AG04450 (cell line): Measurements from ENCODE around the gene SCYGR1. TPM values are rescaled to one million over a fixed set of nuclear protein-coding genes. Genes with fewer than 3 reads are reported as not detected.

Source experiments
- CTCF ChIA-PET: fragments of 300-600, 350-600 bp; formaldehyde crosslinking; extraction: SDS; loops from one replicate; lab custom pipeline; 2022; ENCODE audit warnings: antibody characterized with exemption, inconsistent platforms; lab: Charles Lee
- POLR2A ChIA-PET: fragments of 350-600 bp; formaldehyde crosslinking; extraction: SDS; loops from one replicate; lab custom pipeline; 2021; ENCODE audit warnings: antibody characterized with exemption, inconsistent platforms; lab: Yijun Ruan, JAX
- DNase-seq: peaks from one replicate; pipeline ENCODE4 v3.0.0-alpha.2; 2011; ENCODE audit warnings: low read depth, low spot score
- H3K27ac ChIP-seq: one replicate; pipeline ENCODE4 v1.5.1; 2012; ENCODE audit warnings: low read depth, low read length, control low read depth
- H3K27me3 ChIP-seq: one replicate; pipeline ENCODE4 v1.6.0; 2012; ENCODE audit warnings: low read length; ENCODE audit not compliant: control insufficient read depth, insufficient read depth
- H3K4me3 ChIP-seq: 2 replicates; pipeline ENCODE4 v1.5.1; 2011; ENCODE audit warnings: mild to moderate bottlenecking, low read depth, low read length, control low read depth
- H3K9me3 ChIP-seq: 2 replicates; pipeline ENCODE4 v1.5.1; 2012; ENCODE audit warnings: low read length; ENCODE audit not compliant: control insufficient read depth, insufficient read depth
- CTCF ChIP-seq: IDR thresholded peaks from 2 replicates; pipeline ENCODE4 v1.5.1; 2011; ENCODE audit warnings: low read depth, low read length, control low read depth, inconsistent platforms
- polyA plus RNA-seq: library from polyadenylated mRNA; depleted of rRNA; stranded (reverse); fragments of >200 nt; gene quantifications from 2 replicates; pipeline ENCODE4 v1.2.3, GENCODE V29; 2011; rRNA removed

SCYGR1 gene
- polyA plus RNA-seq, 1 experiment = not detected

- H3K4me3 ChIP-seq = no peak overlapping the region
- no peak for TF ChIP-seq CTCF
- CTCF ChIA-PET = interaction anchor here (0.6 to 1.2 kb wide), 3 partner anchors 64 to 103 kb away, joined by 3 to 4 read pairs (median 3); no protein-coding TSS in a partner anchor
- POLR2A ChIA-PET = no interaction called here
- DNase-seq = no peak
- no peak overlapping the region for H3K27ac ChIP-seq
- no peaks in the 10 kb centered on the region for H3K27me3 ChIP-seq
- H3K9me3 ChIP-seq = no peaks in the 10 kb centered on the region
Measured at GRCh38 chr2:227341553-227341952, 46.2 kb downstream of the SCYGR1 start.

GRCh38 chr2:227340106-227340505, 47.6 kb downstream of the SCYGR1 start:
- no peak for TF ChIP-seq CTCF
- ChIA-PET POLR2A (no interaction called here), CTCF (no interaction called here)
- Histone ChIP-seq H3K27me3 (no peaks in the 10 kb centered on the region), H3K9me3 (no peaks in the 10 kb centered on the region), H3K4me3 (no peak overlapping the region), H3K27ac (no peak overlapping the region)
- DNase-seq = no peak

- no peak for TF ChIP-seq CTCF
- DNase-seq = no peak
- no peak overlapping the region for H3K4me3 ChIP-seq
- CTCF ChIA-PET = interaction anchor here (0.7 kb wide), 1 partner anchor 25 kb away, joined by 4 read pairs; no protein-coding TSS in a partner anchor
- no peaks in the 10 kb centered on the region for H3K27me3 ChIP-seq
- POLR2A ChIA-PET = no interaction called here
- no peak overlapping the region for H3K27ac ChIP-seq
- H3K9me3 ChIP-seq = no peaks in the 10 kb centered on the region
Measured at GRCh38 chr2:227339098-227339599, 48.6 kb downstream of the SCYGR1 start.

Other genes starting within 250 kb of the SCYGR1 start
- gene COL4A4, start 223.7 kb downstream of the SCYGR1 start, polyA plus RNA-seq = 0.05 and 0.06 TPM in 2 replicates
- 0.07 TPM in 1 of 2 replicates, not detected in the other for gene COL4A3, start 223.3 kb downstream of the SCYGR1 start, polyA plus RNA-seq
- 207 and 255 TPM in 2 replicates for gene MFF, start 62.7 kb downstream of the SCYGR1 start, polyA plus RNA-seq
- gene TM4SF20, start 8.6 kb downstream of the SCYGR1 start, polyA plus RNA-seq = 0.82 and 1.1 TPM in 2 replicates
- gene AGFG1, start 84.2 kb upstream of the SCYGR1 start, polyA plus RNA-seq = 124 and 139 TPM in 2 replicates
- gene SCYGR2, start 210.9 kb upstream of the SCYGR1 start, polyA plus RNA-seq = not detected in 2 replicates
- gene SCYGR3, start 226.9 kb upstream of the SCYGR1 start, polyA plus RNA-seq = not detected in 2 replicates
- not detected in 2 replicates for gene SCYGR4, start 229.5 kb upstream of the SCYGR1 start, polyA plus RNA-seq